NCI-H146 treated with DMSO at 0.1 percent for 48 hours (cell line): ENCODE measurements around the gene TRANK1.

Experiments used
- DNase-seq: peaks from one replicate; lab custom pipeline; 2025; ENCODE audit not compliant: unreplicated experiment; lab: John Stamatoyannopoulos, UW

TRANK1 gene

GRCh38 chr3:36804295-36805055 lies 140.4 kb downstream of the TRANK1 start:
- peak; percentile 7 for DNase-seq

GRCh38 chr3:36803091-36803791 lies 141.6 kb downstream of the TRANK1 start:
- no peak for DNase-seq

GRCh38 chr3:36800533-36801116 lies 144.2 kb downstream of the TRANK1 start:
- DNase-seq: no peak

GRCh38 chr3:36796881-36797280 lies 148.0 kb downstream of the TRANK1 start:
- no peak for DNase-seq

- no peak for DNase-seq
These were observed 148.7 kb downstream of the TRANK1 start for GRCh38 chr3:36796161-36796560.

- DNase-seq: no peak
These were observed 149.2 kb downstream of the TRANK1 start for GRCh38 chr3:36795622-36796021.

GRCh38 chr3:36792342-36792741 lies 152.5 kb downstream of the TRANK1 start:
- no peak for DNase-seq

- DNase-seq: no peak
These were observed 154.1 kb downstream of the TRANK1 start for GRCh38 chr3:36790765-36791164.

- no peak for DNase-seq
These were observed 157.6 kb downstream of the TRANK1 start for GRCh38 chr3:36786921-36787890.

- DNase-seq: no peak
These were observed 160.7 kb downstream of the TRANK1 start for GRCh38 chr3:36784138-36784635.

- no peak for DNase-seq
These were observed 167.2 kb downstream of the TRANK1 start for GRCh38 chr3:36777424-36778218.
